Fibroblast of villous mesenchyme (primary cell): ENCODE results near the gene ITGA2. TPM values are rescaled to one million over a fixed set of nuclear protein-coding genes. Genes with fewer than 3 reads are reported as not detected.
"Not testable (repeated sequence)": the region's sequence is repeated elsewhere in the genome, so short reads cannot be mapped to it uniquely, and the experiment has no call there.

Experiments used
- DNase-seq: peaks from one replicate; pipeline ENCODE4 v3.0.0-alpha.2; 2010; ENCODE audit warnings: low read depth
- H3K4me3 ChIP-seq: 2 replicates; pipeline ENCODE4 v1.5.1; 2011; ENCODE audit warnings: low read depth, mild to moderate bottlenecking, low read length
- CTCF ChIP-seq: IDR thresholded peaks from 2 replicates; pipeline ENCODE4 v1.5.1; 2012; ENCODE audit warnings: low read depth, mild to moderate bottlenecking, low read length; ENCODE audit not compliant: insufficient read depth
- total RNA-seq: library from RNA; depleted of rRNA; stranded (reverse); fragments of >200 nt; gene quantifications from 2 replicates; pipeline ENCODE4 v1.2.3, GENCODE V29; 2012

ITGA2 gene
- total RNA-seq, 1 donor: 35.0 TPM

GRCh38 chr5:53110156-53110555, 121.0 kb downstream of the ITGA2 start:
- peak overlapping the region; percentile 89 for H3K4me3 ChIP-seq
- no peak for DNase-seq
- TF ChIP-seq CTCF: no peak

- DNase-seq: no peak
- no peak for TF ChIP-seq CTCF
- H3K4me3 ChIP-seq: no peak overlapping the region
Measured at GRCh38 chr5:53111139-53111538, 122.0 kb downstream of the ITGA2 start.

- H3K4me3 ChIP-seq, DNase-seq: not testable (repeated sequence)
Measured at GRCh38 chr5:53112307-53112706, 123.2 kb downstream of the ITGA2 start.

- no peak for DNase-seq
- no peak overlapping the region for H3K4me3 ChIP-seq
- no peak for TF ChIP-seq CTCF
Measured at GRCh38 chr5:53112909-53113308, 123.8 kb downstream of the ITGA2 start.

- no peak for TF ChIP-seq CTCF
- no peak for DNase-seq
- H3K4me3 ChIP-seq: no peak overlapping the region
Measured at GRCh38 chr5:53113947-53114346, 124.8 kb downstream of the ITGA2 start.

- peak; percentile 27 for DNase-seq
- peak; percentile 48 for TF ChIP-seq CTCF
- no peak overlapping the region for H3K4me3 ChIP-seq
Measured at GRCh38 chr5:53114988-53115387, 125.8 kb downstream of the ITGA2 start.

- peak; percentile 41 for DNase-seq
- no peak for TF ChIP-seq CTCF
- H3K4me3 ChIP-seq: no peak overlapping the region
Measured at GRCh38 chr5:53116597-53116996, 127.4 kb downstream of the ITGA2 start.
